22Rv1 (cell line): ENCODE measurements around the gene RHOC.

Source experiments
- CTCF ChIP-seq: fragments of 450-650 bp; IDR thresholded peaks from 2 replicates; pipeline ENCODE4 v1.5.1; 2017; ENCODE audit warnings: mild to moderate bottlenecking
- ZFX ChIP-seq: fragments of 450-650 bp; IDR thresholded peaks from 2 replicates; pipeline ENCODE4 v1.6.1; 2017; ENCODE audit warnings: antibody characterized with exemption, borderline replicate concordance

- TF ChIP-seq ZFX (no peak), CTCF (no peak)
These were observed 19.6 kb downstream of the RHOC start for GRCh38 chr1:112687361-112687760.
